Activated naive CD4-positive, alpha-beta T cell treated with anti-CD3 and anti-CD28 coated beads, Interleukin-2, amount 50 U/mL, for 16 hours (primary cell): ENCODE data around the gene ERCC2.
A peak's percentile ranks its signal among the peaks of the same experiment; 100 is the strongest.
"Not testable (repeated sequence)": the region's sequence is repeated elsewhere in the genome, so short reads cannot be mapped to it uniquely, and the experiment has no call there.

Source experiments
- DNase-seq: peaks from one replicate; pipeline ENCODE4 v3.0.0-alpha.2; 2020

The ERCC2 gene

GRCh38 chr19:45352914-45353796, 17.2 kb downstream of the ERCC2 start:
- no peak for DNase-seq

DNA sequence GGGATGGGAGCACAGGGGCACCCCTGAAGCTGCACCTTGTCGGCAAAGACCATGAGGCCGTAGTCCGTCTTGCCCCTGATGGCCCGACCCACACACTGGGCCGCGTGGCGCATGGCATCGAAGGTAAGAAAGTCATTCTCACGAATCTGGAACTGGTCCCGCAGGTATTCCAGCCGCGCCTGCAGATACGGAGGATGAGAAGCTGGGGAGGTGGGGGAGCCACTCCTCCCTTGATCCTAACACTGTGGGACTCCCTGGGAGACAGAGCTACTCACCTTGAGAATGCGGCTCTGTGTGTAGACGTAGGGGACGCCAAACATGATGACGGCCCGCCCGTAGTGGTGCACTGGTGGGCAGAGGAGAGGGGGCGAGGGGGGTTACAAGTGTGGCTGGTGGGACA, 17.9 kb downstream of the ERCC2 start:
- no peak for DNase-seq

- DNase-seq = no peak
Measured at GRCh38 chr19:45352062-45352461, 18.3 kb downstream of the ERCC2 start.

DNA sequence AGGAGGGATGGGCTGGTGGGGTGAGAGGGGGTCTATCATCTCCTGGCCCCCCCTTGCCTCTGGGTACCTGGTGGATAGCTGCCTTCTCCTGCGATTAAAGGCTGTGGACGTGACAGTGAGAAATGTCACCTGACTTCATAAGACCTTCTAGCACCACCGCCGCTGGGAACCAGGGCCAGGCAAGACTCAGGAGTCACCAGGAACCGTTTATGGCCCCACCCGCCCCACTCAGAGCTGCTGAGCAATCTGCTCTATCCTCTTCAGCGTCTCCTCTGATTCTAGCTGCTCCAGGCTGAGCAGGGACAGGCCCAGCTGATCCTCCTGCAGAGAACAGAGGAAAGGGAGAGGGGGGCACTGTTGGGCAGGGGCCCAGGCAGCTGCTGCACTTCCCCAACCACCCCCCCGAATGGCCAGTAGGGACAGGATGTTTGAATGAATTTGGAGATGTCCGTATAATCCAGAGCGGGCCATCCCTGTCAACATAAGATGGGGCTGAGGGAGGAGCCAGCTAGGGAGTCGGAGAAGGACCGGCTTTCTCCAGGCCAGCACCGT, 18.9 kb downstream of the ERCC2 start:
- DNase-seq = no peak

DNA sequence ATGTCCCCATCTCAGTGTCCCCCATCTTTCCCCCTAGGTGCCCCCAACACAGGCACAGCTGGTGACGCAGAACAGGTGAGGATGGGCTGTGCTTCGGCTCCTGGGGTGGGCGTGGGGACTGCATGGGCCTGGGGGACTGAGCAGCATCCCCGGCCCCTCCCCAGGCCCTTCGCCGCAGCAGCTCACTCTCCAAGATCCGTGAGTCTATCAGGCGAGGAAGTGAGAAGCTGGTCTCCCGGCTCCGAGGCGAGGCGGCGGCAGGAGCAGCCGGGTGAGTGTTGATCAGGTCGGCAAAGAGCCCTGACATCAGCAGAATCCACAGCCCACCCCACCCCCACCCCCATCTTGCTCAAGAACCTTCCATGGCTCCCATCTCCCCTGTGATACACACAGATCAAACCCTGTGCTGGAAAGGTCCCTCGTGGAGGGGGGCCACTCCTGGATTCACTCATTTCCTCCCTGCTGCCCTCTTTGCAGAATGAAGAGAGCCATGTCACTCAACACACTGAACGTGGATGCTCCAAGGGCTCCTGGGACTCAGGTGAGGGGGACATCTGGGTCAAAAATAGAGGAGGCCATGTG, 19.8 kb downstream of the ERCC2 start:
- DNase-seq = no peak

DNA sequence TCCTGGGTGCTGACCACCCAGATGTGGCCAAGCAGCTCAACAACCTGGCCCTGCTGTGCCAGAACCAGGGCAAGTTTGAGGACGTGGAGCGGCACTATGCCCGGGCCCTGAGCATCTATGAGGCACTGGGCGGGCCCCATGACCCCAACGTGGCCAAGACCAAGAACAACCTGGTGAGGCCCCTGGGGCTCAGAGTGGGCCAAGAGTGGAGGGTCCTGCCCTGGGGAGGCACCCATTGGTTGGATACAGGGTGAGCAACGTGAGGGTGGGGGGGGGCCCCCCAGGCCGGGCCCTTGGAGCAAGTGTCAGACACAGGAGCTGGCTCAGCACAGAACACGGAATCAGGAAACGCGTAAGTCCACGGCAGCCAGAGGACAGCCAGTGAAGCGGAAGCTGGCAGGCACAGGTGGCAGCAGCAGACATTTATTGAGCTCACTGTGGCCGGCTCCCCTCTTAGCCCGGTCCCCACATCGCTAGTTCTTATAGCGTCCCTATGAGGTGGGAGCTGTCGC, 20.9 kb downstream of the ERCC2 start:
- no peak for DNase-seq

GRCh38 chr19:45349126-45349415, 21.3 kb downstream of the ERCC2 start:
- DNase-seq = no peak

DNA sequence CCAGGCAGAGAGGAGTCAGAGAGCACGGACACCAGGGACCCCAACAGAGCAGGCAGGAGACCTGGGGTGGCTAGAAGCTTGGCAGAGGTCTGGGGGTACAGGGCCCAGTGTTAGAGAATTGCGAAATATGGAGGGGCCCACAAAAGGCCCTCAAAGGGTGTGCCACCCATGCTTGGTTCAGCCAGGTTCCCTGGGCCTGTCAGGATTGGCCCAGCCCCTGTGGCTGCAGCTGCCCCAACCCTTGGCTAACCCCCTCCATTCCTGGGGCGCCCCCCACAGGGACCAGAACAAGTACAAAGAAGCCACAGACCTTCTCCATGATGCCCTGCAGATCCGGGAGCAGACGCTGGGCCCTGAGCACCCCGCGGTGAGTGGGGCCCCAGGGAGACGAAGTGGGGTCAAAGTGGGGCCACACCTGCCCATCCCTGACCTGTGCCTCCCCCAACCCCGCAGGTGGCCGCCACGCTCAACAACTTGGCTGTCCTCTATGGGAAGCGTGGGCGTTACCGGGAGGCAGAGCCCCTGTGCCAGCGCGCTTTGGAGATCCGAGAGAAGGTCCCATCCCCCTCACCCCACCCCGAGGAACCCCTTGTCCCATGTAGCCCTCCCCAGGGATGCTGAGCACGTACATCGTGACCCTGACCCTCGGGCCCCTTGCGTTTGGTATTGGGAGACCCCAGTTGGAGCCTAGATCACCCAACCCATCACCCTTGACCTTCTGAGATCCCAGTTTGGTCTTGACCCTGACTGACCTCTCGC, 21.8 kb downstream of the ERCC2 start:
- DNase-seq = no peak

- no peak for DNase-seq
Measured at GRCh38 chr19:45347570-45348366, 22.6 kb downstream of the ERCC2 start.

- DNase-seq = no peak
Measured at GRCh38 chr19:45346449-45346848, 23.9 kb downstream of the ERCC2 start.

DNA sequence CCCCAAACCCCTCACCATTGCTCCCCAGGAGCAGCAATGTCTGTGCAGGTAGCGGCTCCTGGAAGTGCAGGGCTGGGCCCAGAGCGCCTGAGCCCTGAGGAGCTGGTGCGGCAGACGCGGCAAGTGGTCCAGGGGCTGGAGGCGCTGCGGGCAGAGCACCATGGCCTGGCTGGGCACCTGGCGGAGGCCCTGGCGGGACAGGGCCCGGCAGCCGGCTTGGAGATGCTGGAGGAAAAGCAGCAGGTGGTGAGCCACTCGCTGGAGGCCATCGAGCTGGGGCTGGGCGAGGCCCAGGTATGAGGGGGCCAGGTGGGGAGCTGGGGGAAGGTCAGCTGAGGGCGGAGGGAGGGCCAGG, 24.9 kb downstream of the ERCC2 start:
- no peak for DNase-seq

DNA sequence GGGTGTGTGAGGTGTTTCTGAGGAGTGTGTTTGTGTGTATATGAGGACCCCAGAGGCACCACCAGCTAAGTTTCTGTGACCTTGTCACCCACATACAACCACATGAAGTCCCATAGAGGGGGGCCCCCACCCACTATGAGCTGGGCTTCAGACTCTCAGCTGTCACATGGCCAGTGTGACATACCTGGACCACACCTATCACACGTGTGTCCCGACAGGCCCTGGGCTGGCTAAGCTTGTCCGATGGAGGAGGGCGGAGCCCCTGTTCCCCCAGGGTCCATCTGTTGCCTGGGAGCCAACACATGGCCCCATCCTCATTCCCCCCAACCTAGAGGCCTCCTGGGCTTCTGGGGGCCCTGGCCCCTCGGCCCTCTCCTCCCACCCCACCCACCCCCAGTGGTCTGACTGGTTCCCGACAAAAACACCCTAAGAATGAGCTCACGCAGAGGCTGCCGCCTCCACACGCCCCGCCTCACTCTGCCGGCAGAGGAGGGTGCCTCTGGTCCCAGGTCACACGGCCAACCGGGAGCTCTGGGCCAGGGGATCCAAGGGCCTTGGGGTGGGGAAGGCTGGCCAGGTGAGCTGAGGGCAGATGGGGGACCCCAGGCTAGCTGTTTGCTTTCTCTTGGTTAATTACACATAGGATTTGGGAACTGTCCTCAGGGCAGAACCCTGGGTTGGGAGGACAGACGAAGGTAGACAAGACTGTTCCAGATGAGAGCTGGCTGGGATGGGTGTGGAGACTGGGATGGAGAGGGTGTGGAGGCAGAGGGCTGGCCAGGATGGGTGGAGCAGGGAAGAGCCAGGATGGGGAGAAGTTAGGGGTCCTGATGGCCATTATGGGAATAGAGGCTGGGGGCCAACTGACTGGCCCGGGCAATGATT, 25.5 kb downstream of the ERCC2 start:
- no peak for DNase-seq

- DNase-seq = no peak
Measured at GRCh38 chr19:45342911-45343310, 27.5 kb downstream of the ERCC2 start.

DNA sequence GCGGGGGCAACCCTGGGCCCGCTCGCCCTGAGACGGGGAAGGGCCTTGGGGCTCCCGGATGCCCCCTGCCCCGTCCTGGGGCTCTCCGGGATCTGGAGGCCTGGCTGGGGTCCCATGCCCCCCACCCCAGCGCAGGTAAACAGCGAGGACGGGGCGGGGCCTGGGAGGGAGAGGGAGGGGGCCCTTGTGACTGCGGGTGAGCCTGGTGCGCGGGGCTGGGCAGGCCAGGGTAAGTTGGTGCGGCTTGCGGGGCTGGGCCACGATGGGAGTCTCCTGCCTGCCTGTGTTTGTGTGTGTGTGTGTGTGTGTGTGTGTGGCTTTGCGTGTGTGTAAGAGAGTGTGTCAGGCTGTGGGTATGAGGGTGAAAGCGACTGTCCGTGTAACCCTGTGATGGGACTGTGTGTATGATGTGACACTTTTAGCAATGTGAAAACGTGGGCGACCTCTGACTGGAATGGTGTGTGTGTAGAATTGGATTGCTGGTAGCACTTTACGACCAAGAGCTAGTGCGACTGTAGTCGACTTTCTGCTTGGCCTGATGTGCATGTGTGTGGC, 29.4 kb downstream of the ERCC2 start:
- no peak for DNase-seq

DNA sequence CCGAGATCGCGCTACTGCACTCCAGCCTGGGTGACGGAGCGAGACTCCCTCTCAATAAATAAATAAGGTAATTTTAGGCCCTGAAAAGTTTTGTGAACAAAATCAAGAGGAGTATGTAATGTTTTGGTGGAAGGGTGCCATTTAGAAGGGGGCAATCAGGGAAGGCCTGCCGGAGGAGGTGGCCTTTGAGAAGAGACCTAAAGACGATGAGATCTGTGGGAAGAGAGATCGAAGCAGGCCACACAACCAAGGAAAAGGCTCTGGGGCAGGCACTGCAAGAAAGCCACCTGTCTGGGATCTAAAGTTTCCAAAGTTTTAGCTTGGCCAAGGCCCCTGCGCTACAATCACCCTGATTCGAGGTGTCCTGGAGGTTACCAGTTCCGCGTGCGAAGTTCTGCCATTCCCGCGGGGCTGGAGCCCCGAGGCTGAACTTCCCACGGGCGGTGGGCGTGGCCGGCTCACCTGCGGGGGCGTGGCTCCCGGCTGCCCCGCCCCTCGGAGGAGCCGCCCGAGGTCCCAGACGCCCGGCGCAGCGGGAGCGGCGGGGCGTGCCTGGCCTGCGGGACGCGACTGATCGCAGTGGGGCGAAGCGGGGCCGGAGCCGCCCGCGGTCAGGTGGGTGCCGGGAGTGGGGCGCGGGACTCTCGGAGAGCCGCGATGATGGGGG, 30.0 kb downstream of the ERCC2 start, which contains the start of gene KLC3:
TSS of gene KLC3 (plus strand) at position 519 of the 667 bp plus-strand sequence. CDS start 4,792 bp downstream, outside the sequence.
- DNase-seq = peak; percentile 38

- DNase-seq = no peak
Measured at GRCh38 chr19:45339629-45340028, 30.7 kb downstream of the ERCC2 start.

GRCh38 chr19:45336696-45337251, 33.6 kb downstream of the ERCC2 start:
- no peak for DNase-seq

DNA sequence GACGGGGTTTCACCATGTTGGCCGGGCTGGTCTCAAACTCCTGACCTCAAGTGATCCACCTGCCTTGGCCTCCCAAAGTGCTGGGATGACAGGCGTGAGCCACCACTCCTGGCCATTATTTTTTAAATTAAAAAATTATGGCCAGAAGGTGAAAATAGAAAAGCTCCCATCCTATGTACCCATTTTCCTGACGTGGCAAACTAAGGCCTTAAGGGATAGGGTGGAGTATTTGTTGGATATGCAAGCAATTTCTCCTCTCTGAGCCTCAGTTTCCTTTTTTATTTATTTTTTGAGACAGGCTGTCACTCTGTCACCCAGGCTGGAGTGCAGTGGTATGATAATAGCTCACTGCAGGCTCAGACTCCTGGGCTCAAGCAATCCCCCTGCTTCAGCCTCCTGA, 35.5 kb downstream of the ERCC2 start:
- not testable (repeated sequence) for DNase-seq

- no peak for DNase-seq
Measured at GRCh38 chr19:45333609-45334303, 36.6 kb downstream of the ERCC2 start.

DNA sequence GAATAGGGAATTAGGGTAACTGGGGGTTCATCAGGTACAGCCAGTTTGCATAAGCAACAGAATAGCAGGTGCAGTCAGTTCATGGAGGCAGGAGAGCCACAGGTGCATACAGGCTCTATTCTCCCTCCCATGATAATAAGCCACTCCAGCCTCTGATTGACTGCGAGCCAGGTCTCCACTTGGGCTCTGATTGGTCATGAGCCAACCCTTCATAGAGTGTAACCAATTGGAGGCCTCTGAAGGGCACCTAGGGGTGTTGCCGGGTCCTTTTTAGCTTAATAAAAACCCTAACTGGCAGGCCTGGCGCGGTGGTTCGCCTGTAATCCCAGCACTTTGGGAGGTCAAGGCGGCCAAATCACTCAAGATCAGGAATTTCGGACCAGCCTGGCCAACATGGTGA, 39.0 kb downstream of the ERCC2 start:
- no peak for DNase-seq
